ENCODE measurements around the gene MAP4K2.

Gene MAP4K2

DNA sequence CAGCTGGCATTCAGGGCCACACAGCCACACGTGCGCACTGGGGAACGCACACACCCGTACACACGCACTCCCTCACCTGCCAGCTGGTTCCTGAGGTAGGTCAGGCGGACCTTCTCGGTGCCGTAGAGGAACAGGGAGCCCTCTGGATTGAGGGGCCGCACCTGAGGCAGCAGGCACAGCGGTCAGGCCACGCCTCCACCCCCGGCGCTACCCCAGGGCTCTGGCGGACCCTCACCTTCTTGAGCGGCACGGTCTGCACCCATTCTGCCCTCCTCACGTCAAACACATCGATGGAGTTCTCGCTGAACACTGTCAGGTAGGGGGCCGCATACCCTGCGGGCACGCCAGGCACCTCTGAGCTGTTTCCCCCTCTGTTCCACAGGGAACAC is 24.4 kb upstream of the MAP4K2 start:
- no peak for ATAC-seq
- TF ChIP-seq OSR1 (CRISPR knock-in tag; IDR thresholded peaks at IDR 0.05): no peak
- no peak for TF ChIP-seq SNAI2 (CRISPR knock-in tag; IDR thresholded peaks at IDR 0.05)
- no peak for TF ChIP-seq ZFP30 (CRISPR knock-in tag; IDR thresholded peaks at IDR 0.05)
- TF ChIP-seq ISL1 (CRISPR knock-in tag; IDR thresholded peaks at IDR 0.05): no peak
- TF ChIP-seq ZNF70 (CRISPR knock-in tag; IDR thresholded peaks at IDR 0.05): no peak
- TF ChIP-seq, protein P1, sequence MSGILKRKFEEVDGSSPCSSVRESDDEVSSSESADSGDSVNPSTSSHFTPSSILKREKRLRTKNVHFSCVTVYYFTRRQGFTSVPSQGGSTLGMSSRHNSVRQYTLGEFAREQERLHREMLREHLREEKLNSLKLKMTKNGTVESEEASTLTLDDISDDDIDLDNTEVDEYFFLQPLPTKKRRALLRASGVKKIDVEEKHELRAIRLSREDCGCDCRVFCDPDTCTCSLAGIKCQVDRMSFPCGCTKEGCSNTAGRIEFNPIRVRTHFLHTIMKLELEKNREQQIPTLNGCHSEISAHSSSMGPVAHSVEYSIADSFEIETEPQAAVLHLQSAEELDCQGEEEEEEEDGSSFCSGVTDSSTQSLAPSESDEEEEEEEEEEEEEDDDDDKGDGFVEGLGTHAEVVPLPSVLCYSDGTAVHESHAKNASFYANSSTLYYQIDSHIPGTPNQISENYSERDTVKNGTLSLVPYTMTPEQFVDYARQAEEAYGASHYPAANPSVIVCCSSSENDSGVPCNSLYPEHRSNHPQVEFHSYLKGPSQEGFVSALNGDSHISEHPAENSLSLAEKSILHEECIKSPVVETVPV (CRISPR knock-in tag; IDR thresholded peaks at IDR 0.05): no peak

DNA sequence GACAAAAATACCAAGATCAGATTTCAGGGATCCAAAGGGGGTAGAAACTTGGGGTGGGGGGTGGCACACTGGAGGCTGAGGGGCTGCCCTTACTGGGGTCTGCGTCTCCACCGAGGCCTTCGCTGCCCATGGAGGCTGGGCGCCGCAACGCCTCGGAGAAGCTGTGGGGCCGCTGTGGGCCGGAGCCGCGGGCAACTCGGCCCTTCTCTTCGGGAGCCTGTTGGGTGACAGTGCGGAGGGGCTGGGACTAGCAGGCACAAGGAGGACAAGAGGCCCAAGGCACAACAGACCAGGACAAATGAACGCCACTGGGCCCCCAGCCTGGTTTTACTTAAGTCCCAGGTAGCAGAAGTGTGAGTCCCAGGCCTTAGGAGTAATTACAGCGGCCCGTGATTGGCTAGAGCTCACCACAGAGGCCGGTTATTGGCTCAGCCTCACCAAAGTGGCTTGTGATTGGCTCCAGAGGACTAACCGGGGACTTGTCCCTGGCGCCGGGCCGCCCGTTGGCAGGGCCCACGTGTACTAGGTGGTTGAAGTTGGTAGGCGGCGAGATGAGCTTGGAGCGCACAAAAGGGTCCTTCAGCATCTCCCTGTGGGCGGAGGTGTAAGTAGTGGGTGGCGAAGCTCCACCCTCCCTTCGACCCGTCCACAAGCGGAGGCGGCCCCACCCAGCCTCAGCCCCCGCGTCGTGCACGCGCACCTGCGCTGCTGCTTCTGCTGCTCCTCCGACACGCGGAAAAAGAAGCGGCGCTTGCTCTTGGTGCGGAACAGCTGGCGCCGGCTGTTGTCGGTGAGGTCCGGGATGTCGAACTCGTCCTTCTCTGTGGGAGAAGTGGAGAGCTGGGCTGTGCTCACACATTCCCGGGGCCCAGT is 23.8 kb upstream of the MAP4K2 start:
- ATAC-seq: no peak
- TF ChIP-seq ZFP30 (CRISPR knock-in tag; IDR thresholded peaks at IDR 0.05) (no peak), ZC3H10 (CRISPR knock-in tag; IDR thresholded peaks at IDR 0.05) (no peak), PATZ1 (CRISPR knock-in tag; IDR thresholded peaks at IDR 0.05; ENCODE audit: borderline replicate concordance) (no peak), ISL1 (CRISPR knock-in tag; IDR thresholded peaks at IDR 0.05) (no peak)
- TF ChIP-seq, protein P1 (CRISPR knock-in tag; IDR thresholded peaks at IDR 0.05): no peak

GRCh38 chr11:64826062-64826461 is 23.0 kb upstream of the MAP4K2 start:
- no peak for TF ChIP-seq GLIS3 (CRISPR knock-in tag; IDR thresholded peaks at IDR 0.05)
- ATAC-seq: no peak

DNA sequence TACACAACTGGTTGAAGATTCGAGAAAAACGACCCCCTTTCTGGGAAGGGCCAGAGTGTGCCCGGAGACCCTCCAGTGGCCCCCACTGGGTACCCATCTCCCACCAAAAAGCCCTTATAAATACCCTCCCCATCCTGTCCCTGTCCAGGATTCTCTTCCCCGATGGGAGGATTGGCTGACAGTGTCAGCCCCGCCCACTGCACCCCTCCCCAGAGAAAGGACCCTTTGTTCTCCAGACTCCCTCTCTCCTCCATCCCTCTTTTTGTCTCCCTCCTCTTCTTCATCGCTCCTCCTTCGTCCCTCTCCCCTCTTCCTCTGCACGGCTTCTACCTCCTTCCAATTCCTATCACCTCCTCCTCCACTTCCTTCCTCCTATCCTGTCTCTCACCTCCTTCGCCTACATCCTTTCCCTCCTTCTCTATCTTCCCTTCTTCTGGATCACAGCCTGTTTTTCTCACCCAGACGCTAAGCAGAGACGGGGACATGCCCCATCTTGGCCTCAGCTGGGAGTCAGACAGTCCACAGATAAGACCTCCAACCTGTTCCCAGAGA is 20.6 kb upstream of the MAP4K2 start:
- TF ChIP-seq CSDC2 (CRISPR knock-in tag; IDR thresholded peaks at IDR 0.05) (no peak), ZC3H10 (CRISPR knock-in tag; IDR thresholded peaks at IDR 0.05) (no peak), ZFP30 (CRISPR knock-in tag; IDR thresholded peaks at IDR 0.05) (no peak), TOX (CRISPR knock-in tag; IDR thresholded peaks at IDR 0.05; ENCODE audit: borderline replicate concordance) (no peak), POU6F1 (CRISPR knock-in tag; IDR thresholded peaks at IDR 0.05; ENCODE audit: borderline replicate concordance, low read depth) (no peak), ZNF70 (CRISPR knock-in tag; IDR thresholded peaks at IDR 0.05) (no peak), TCF4 (CRISPR knock-in tag; IDR thresholded peaks at IDR 0.05; ENCODE audit: borderline replicate concordance) (no peak), GLIS3 (CRISPR knock-in tag; IDR thresholded peaks at IDR 0.05) (no peak), ESRRG (CRISPR knock-in tag; IDR thresholded peaks at IDR 0.05) (no peak), SNAI2 (CRISPR knock-in tag; IDR thresholded peaks at IDR 0.05) (no peak), ARNTL (CRISPR knock-in tag; IDR thresholded peaks at IDR 0.05; ENCODE audit: borderline replicate concordance, low read depth) (no peak), RARB (CRISPR knock-in tag; IDR thresholded peaks at IDR 0.05) (no peak), ISL1 (CRISPR knock-in tag; IDR thresholded peaks at IDR 0.05) (no peak), PPARA (CRISPR knock-in tag; IDR thresholded peaks at IDR 0.05; ENCODE audit: borderline replicate concordance) (no peak), OSR1 (CRISPR knock-in tag; IDR thresholded peaks at IDR 0.05) (no peak), ZFP3 (CRISPR knock-in tag; IDR thresholded peaks at IDR 0.05) (no peak), ZNF8 (CRISPR knock-in tag; IDR thresholded peaks at IDR 0.05) (no peak)
- TF ChIP-seq, protein P2, sequence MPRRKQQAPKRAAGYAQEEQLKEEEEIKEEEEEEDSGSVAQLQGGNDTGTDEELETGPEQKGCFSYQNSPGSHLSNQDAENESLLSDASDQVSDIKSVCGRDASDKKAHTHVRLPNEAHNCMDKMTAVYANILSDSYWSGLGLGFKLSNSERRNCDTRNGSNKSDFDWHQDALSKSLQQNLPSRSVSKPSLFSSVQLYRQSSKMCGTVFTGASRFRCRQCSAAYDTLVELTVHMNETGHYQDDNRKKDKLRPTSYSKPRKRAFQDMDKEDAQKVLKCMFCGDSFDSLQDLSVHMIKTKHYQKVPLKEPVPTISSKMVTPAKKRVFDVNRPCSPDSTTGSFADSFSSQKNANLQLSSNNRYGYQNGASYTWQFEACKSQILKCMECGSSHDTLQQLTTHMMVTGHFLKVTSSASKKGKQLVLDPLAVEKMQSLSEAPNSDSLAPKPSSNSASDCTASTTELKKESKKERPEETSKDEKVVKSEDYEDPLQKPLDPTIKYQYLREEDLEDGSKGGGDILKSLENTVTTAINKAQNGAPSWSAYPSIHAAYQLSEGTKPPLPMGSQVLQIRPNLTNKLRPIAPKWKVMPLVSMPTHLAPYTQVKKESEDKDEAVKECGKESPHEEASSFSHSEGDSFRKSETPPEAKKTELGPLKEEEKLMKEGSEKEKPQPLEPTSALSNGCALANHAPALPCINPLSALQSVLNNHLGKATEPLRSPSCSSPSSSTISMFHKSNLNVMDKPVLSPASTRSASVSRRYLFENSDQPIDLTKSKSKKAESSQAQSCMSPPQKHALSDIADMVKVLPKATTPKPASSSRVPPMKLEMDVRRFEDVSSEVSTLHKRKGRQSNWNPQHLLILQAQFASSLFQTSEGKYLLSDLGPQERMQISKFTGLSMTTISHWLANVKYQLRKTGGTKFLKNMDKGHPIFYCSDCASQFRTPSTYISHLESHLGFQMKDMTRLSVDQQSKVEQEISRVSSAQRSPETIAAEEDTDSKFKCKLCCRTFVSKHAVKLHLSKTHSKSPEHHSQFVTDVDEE (CRISPR knock-in tag; IDR thresholded peaks at IDR 0.05): no peak
- no peak for ATAC-seq
